HT1080 (cell line): ENCODE measurements around the gene NXNL1. TPM values are rescaled to one million over a fixed set of nuclear protein-coding genes. Genes with fewer than 3 reads are reported as not detected.

Experiments
- DNase-seq: peaks from one replicate; pipeline ENCODE4 v3.0.0-alpha.2; 2015; ENCODE audit warnings: low read depth
- total RNA-seq: library from RNA; depleted of rRNA; stranded (reverse); fragments of >200 nt; shearing (Covaris generic); gene quantifications from 2 replicates; pipeline ENCODE4 v1.2.3, GENCODE V29; 2014

Gene NXNL1
- total RNA-seq, 1 experiment from 2014 or later, result not detected

- DNase-seq, result no peak
Measured at GRCh38 chr19:17458970-17459369, 1.8 kb downstream of the NXNL1 start.

- no peak for DNase-seq
Measured at GRCh38 chr19:17457616-17458015, 3.1 kb downstream of the NXNL1 start.

- no peak for DNase-seq
Measured at GRCh38 chr19:17456127-17456526, 4.6 kb downstream of the NXNL1 start.

- no peak for DNase-seq
Measured at GRCh38 chr19:17455308-17456123, 5.2 kb downstream of the NXNL1 start.

- DNase-seq, result no peak
Measured at GRCh38 chr19:17454576-17455071, 6.1 kb downstream of the NXNL1 start.

- no peak for DNase-seq
Measured at GRCh38 chr19:17451820-17452219, 8.9 kb downstream of the NXNL1 start.

GRCh38 chr19:17450264-17451075, 10.3 kb downstream of the NXNL1 start:
- DNase-seq, result peak; percentile 47

GRCh38 chr19:17448131-17448967, 12.4 kb downstream of the NXNL1 start, which contains the start of gene TMEM221:
Gene TMEM221, minus strand, starts transcription at chr19:17448668. Its CDS starts 206 bp downstream, at chr19:17448462.
- DNase-seq, result no peak

- no peak for DNase-seq
Measured at GRCh38 chr19:17447704-17448130, 13.0 kb downstream of the NXNL1 start.

- DNase-seq, result no peak
Measured at GRCh38 chr19:17445526-17446165, 15.1 kb downstream of the NXNL1 start.

- DNase-seq, result no peak
Measured at GRCh38 chr19:17441241-17442021, 19.3 kb downstream of the NXNL1 start.

- no peak for DNase-seq
Measured at GRCh38 chr19:17436874-17437267, 23.9 kb downstream of the NXNL1 start.

GRCh38 chr19:17436094-17436873, 24.4 kb downstream of the NXNL1 start:
- no peak for DNase-seq

- DNase-seq, result no peak
Measured at GRCh38 chr19:17435218-17435617, 25.5 kb downstream of the NXNL1 start.

GRCh38 chr19:17431417-17431816, 29.3 kb downstream of the NXNL1 start:
- no peak for DNase-seq

- DNase-seq, result no peak
Measured at GRCh38 chr19:17429641-17430113, 31.0 kb downstream of the NXNL1 start.

- DNase-seq, result no peak
Measured at GRCh38 chr19:17424743-17425365, 35.9 kb downstream of the NXNL1 start.

GRCh38 chr19:17423429-17424208, 37.1 kb downstream of the NXNL1 start:
- DNase-seq, result no peak
